Measurements from ENCODE around the gene AGAP1.
"Not testable (repeated sequence)": the region's sequence is repeated elsewhere in the genome, so short reads cannot be mapped to it uniquely, and the experiment has no call there.

Gene AGAP1

GRCh38 chr2:235737840-235738239 is 244.0 kb downstream of the AGAP1 start:
- DNase-seq (ENCODE audit: low read depth), result no peak

- no peak for DNase-seq (ENCODE audit: low read depth)
These were observed 246.0 kb downstream of the AGAP1 start for GRCh38 chr2:235739704-235740415.

- DNase-seq (ENCODE audit: low read depth), result no peak
These were observed 247.0 kb downstream of the AGAP1 start for GRCh38 chr2:235740821-235741220.

GRCh38 chr2:235744161-235744560 is 250.3 kb downstream of the AGAP1 start:
- no peak for DNase-seq (ENCODE audit: low read depth)

- no peak for DNase-seq (ENCODE audit: low read depth)
These were observed 251.8 kb downstream of the AGAP1 start for GRCh38 chr2:235745597-235745996.

- DNase-seq (ENCODE audit: low read depth), result peak; percentile 5
These were observed 252.6 kb downstream of the AGAP1 start for GRCh38 chr2:235746257-235746934.

- DNase-seq (ENCODE audit: low read depth), result no peak
These were observed 253.3 kb downstream of the AGAP1 start for GRCh38 chr2:235747001-235747785.

GRCh38 chr2:235747786-235748091 is 253.9 kb downstream of the AGAP1 start:
- no peak for DNase-seq (ENCODE audit: low read depth)

- DNase-seq (ENCODE audit: low read depth), result no peak
These were observed 255.4 kb downstream of the AGAP1 start for GRCh38 chr2:235749121-235749770.

GRCh38 chr2:235749771-235750160 is 255.9 kb downstream of the AGAP1 start:
- no peak for DNase-seq (ENCODE audit: low read depth)

- DNase-seq (ENCODE audit: low read depth), result no peak
These were observed 259.0 kb downstream of the AGAP1 start for GRCh38 chr2:235752846-235753245.

- no peak for DNase-seq (ENCODE audit: low read depth)
These were observed 260.7 kb downstream of the AGAP1 start for GRCh38 chr2:235754357-235755207.

- no peak for DNase-seq (ENCODE audit: low read depth)
These were observed 262.6 kb downstream of the AGAP1 start for GRCh38 chr2:235756491-235756890.

- DNase-seq (ENCODE audit: low read depth), result no peak
These were observed 263.4 kb downstream of the AGAP1 start for GRCh38 chr2:235757212-235757611.

- DNase-seq (ENCODE audit: low read depth), result no peak
These were observed 263.8 kb downstream of the AGAP1 start for GRCh38 chr2:235757640-235758039.

GRCh38 chr2:235762832-235763598 is 269.2 kb downstream of the AGAP1 start:
- DNase-seq (ENCODE audit: low read depth), result no peak

- DNase-seq (ENCODE audit: low read depth), result no peak
These were observed 270.0 kb downstream of the AGAP1 start for GRCh38 chr2:235763816-235764215.

GRCh38 chr2:235764478-235764877 is 270.6 kb downstream of the AGAP1 start:
- DNase-seq (ENCODE audit: low read depth), result not testable (repeated sequence)

- DNase-seq (ENCODE audit: low read depth), result no peak
These were observed 271.5 kb downstream of the AGAP1 start for GRCh38 chr2:235765181-235765820.

GRCh38 chr2:235766278-235766677 is 272.4 kb downstream of the AGAP1 start:
- DNase-seq (ENCODE audit: low read depth), result peak; percentile 27

All from activated gamma-delta T cell treated with anti-CD3 and anti-CD28 coated beads, Interleukin-2, amount 50 U/mL, for 16 hours (primary cell).